Muscle of leg (tissue), 11 donors: ENCODE data around the gene ATXN7. TPM values are rescaled to one million over a fixed set of nuclear protein-coding genes. Genes with fewer than 3 reads are reported as not detected.

Experiments used
- DNase-seq: peaks from one replicate; pipeline ENCODE4 v3.0.0; 2013
- H3K27ac ChIP-seq: one replicate; pipeline ENCODE4 v1.5.1; 2013; ENCODE audit warnings: mild to moderate bottlenecking, low read length, control low read depth
- H3K27me3 ChIP-seq: one replicate; pipeline ENCODE4 v1.6.1; 2013; ENCODE audit warnings: low read length; ENCODE audit not compliant: control insufficient read depth, insufficient read depth
- H3K36me3 ChIP-seq: one replicate; pipeline ENCODE4 v1.6.1; 2013; ENCODE audit warnings: low read length; ENCODE audit not compliant: control insufficient read depth, insufficient read depth
- H3K4me1 ChIP-seq: one replicate; pipeline ENCODE4 v1.6.1; 2013; ENCODE audit warnings: low read length; ENCODE audit not compliant: control insufficient read depth, insufficient read depth
- H3K4me3 ChIP-seq: one replicate; pipeline ENCODE4 v1.5.1; 2013; ENCODE audit warnings: low read length, control low read depth
- H3K9me3 ChIP-seq: replicated peaks from 2 replicates; pipeline ENCODE4 v1.6.1; 2013; ENCODE audit warnings: low read depth, low read length; ENCODE audit not compliant: control insufficient read depth
- WGBS: methylation state at CpG from one replicate; pipeline ENCODE4 v1.1.5; 2013; ENCODE audit warnings: missing lambda C conversion rate; ENCODE audit not compliant: insufficient coverage; 5-methylcytosine and 5-hydroxymethylcytosine counted together
- polyA plus RNA-seq, 8 donors: library from polyadenylated mRNA; unstranded; fragments of 120-200 nt; gene quantifications; one replicate each; pipeline versions ENCODE4 v1.2.1 to v1.2.3, GENCODE V29; 2013; ENCODE audit warnings: inconsistent platforms in 1 of 8, low replicate concordance in 1 of 8; ENCODE audit not compliant: insufficient read length in 8 of 8, insufficient read depth in 1 of 8
- total RNA-seq: library from RNA; stranded (reverse); fragments of 120-200 nt; gene quantifications from one replicate; pipeline ENCODE4 v1.2.4, GENCODE V29; 2013

The ATXN7 gene
- total and polyA plus RNA-seq, 9 donors: 8.1 to 13.6 (median 9.5) TPM

- no peaks in the 10 kb centered on the region for H3K27me3 ChIP-seq
- no peak overlapping the region for H3K27ac ChIP-seq
- peaks cover 19% of the 10 kb centered on the region for H3K4me1 ChIP-seq
- H3K4me3 ChIP-seq: no peak overlapping the region
- WGBS: 100% methylated on average over 2 of the region's 2 CpGs
- no peak for DNase-seq
- peaks cover 33% of the 10 kb centered on the region for H3K36me3 ChIP-seq
- no peaks in the 10 kb centered on the region for H3K9me3 ChIP-seq
These were observed 116.4 kb downstream of the ATXN7 start for GRCh38 chr3:63980019-63980418.

GRCh38 chr3:63980830-63981498 is 117.3 kb downstream of the ATXN7 start:
- H3K4me1 ChIP-seq: peaks cover 15% of the 10 kb centered on the region
- no peak for DNase-seq

GRCh38 chr3:63981980-63982379 is 118.3 kb downstream of the ATXN7 start:
- Histone ChIP-seq H3K27me3 (no peaks in the 10 kb centered on the region), H3K27ac (no peak overlapping the region)

More at GRCh38 chr3:63980830-63981498, 117.3 kb downstream of the ATXN7 start:
- H3K36me3 ChIP-seq: peaks cover 33% of the 10 kb centered on the region
- no peaks in the 10 kb centered on the region for H3K9me3 ChIP-seq
- WGBS: 96% methylated on average over 6 of the region's 8 CpGs
- H3K4me3 ChIP-seq: no peak overlapping the region
- no peak overlapping the region for H3K27ac ChIP-seq
- H3K27me3 ChIP-seq: no peaks in the 10 kb centered on the region

GRCh38 chr3:63984391-63984790 is 120.7 kb downstream of the ATXN7 start:
- Histone ChIP-seq H3K4me1 (peaks cover 10% of the 10 kb centered on the region), H3K4me3 (no peak overlapping the region), H3K27me3 (no peaks in the 10 kb centered on the region), H3K9me3 (no peaks in the 10 kb centered on the region), H3K36me3 (peaks cover 51% of the 10 kb centered on the region), H3K27ac (no peak overlapping the region)
- no CpG with 5 or more reads among the region's 3 CpGs for WGBS
- no peak for DNase-seq

More at GRCh38 chr3:63981980-63982379, 118.3 kb downstream of the ATXN7 start:
- Histone ChIP-seq H3K36me3 (peaks cover 36% of the 10 kb centered on the region), H3K4me1 (peaks cover 13% of the 10 kb centered on the region), H3K4me3 (no peak overlapping the region), H3K9me3 (no peaks in the 10 kb centered on the region)
- 91% methylated on average over 3 of the region's 4 CpGs for WGBS
- DNase-seq: no peak

- Histone ChIP-seq H3K27me3 (no peaks in the 10 kb centered on the region), H3K9me3 (no peaks in the 10 kb centered on the region), H3K4me3 (no peak overlapping the region), H3K36me3 (peaks cover 52% of the 10 kb centered on the region), H3K4me1 (peaks cover 7% of the 10 kb centered on the region), H3K27ac (no peak overlapping the region)
- WGBS: 82% methylated on average over 5 of the region's 7 CpGs
- DNase-seq: no peak
These were observed 122.5 kb downstream of the ATXN7 start for GRCh38 chr3:63986146-63986545.

GRCh38 chr3:63986831-63987230 is 123.2 kb downstream of the ATXN7 start:
- no peak for DNase-seq
- no peaks in the 10 kb centered on the region for H3K27me3 ChIP-seq
- peaks cover 55% of the 10 kb centered on the region for H3K36me3 ChIP-seq
- H3K9me3 ChIP-seq: no peaks in the 10 kb centered on the region
- peaks cover 7% of the 10 kb centered on the region for H3K4me1 ChIP-seq
- no CpG with 5 or more reads among the region's 2 CpGs for WGBS
- H3K4me3 ChIP-seq: no peak overlapping the region
- H3K27ac ChIP-seq: no peak overlapping the region

GRCh38 chr3:63988943-63989342 is 125.3 kb downstream of the ATXN7 start:
- Histone ChIP-seq H3K4me1 (peaks cover 5% of the 10 kb centered on the region), H3K27ac (no peak overlapping the region), H3K4me3 (no peak overlapping the region), H3K9me3 (no peaks in the 10 kb centered on the region), H3K36me3 (peaks cover 60% of the 10 kb centered on the region), H3K27me3 (no peaks in the 10 kb centered on the region)
- WGBS: no CpG with 5 or more reads among the region's 4 CpGs
- DNase-seq: no peak

- peaks cover 5% of the 10 kb centered on the region for H3K4me1 ChIP-seq
- WGBS: 93% methylated on average over 14 of the region's 14 CpGs
- DNase-seq: no peak
- no peak overlapping the region for H3K27ac ChIP-seq
- no peak overlapping the region for H3K4me3 ChIP-seq
- no peaks in the 10 kb centered on the region for H3K9me3 ChIP-seq
- peaks cover 67% of the 10 kb centered on the region for H3K36me3 ChIP-seq
- no peaks in the 10 kb centered on the region for H3K27me3 ChIP-seq
These were observed 126.5 kb downstream of the ATXN7 start for GRCh38 chr3:63990204-63990603.

- Histone ChIP-seq H3K27ac (no peak overlapping the region), H3K4me1 (peaks cover 5% of the 10 kb centered on the region), H3K4me3 (no peak overlapping the region), H3K36me3 (peaks cover 72% of the 10 kb centered on the region), H3K9me3 (no peaks in the 10 kb centered on the region), H3K27me3 (no peaks in the 10 kb centered on the region)
- DNase-seq: no peak
- whole genome bisulfite sequencing: 94% methylated on average over 5 of the region's 5 CpGs
These were observed 127.1 kb downstream of the ATXN7 start for GRCh38 chr3:63990733-63991132.

- H3K36me3 ChIP-seq: peaks cover 78% of the 10 kb centered on the region
- H3K27me3 ChIP-seq: no peaks in the 10 kb centered on the region
- no peak overlapping the region for H3K4me3 ChIP-seq
- no peak for DNase-seq
- H3K9me3 ChIP-seq: no peaks in the 10 kb centered on the region
- H3K27ac ChIP-seq: no peak overlapping the region
- H3K4me1 ChIP-seq: no peaks in the 10 kb centered on the region
- 100% methylated on average over 3 of the region's 3 CpGs for WGBS
These were observed 128.0 kb downstream of the ATXN7 start for GRCh38 chr3:63991666-63992065.
